PC-3 (cell line): Measurements from ENCODE around the gene KCNK18. TPM values are rescaled to one million over a fixed set of nuclear protein-coding genes. Genes with fewer than 3 reads are reported as not detected.

ENCODE experiments used
- ATAC-seq: fragments of 200-7000 bp; cut with Tn5 transposase; 2 replicates; pipeline ENCODE4 v1.9.1; 2020; ENCODE audit warnings: mild to moderate bottlenecking, moderate library complexity
- BruUV-seq: library from RNA; stranded (reverse); fragments of 400-500 nt; replicated peaks from 2 replicates; lab custom pipeline; 2021; lab: Mats Ljungman, UMichigan
- CTCF ChIA-PET: fragments of 300-600 bp; sonication (Branson Sonifier 250); formaldehyde crosslinking; loops from one replicate; lab custom pipeline; 2022; ENCODE audit warnings: antibody characterized with exemption; lab: Charles Lee
- POLR2A ChIA-PET: fragments of 300-600 bp; sonication (Branson Sonifier 250); formaldehyde crosslinking; loops from one replicate; lab custom pipeline; 2022; ENCODE audit warnings: antibody characterized with exemption; ENCODE audit not compliant: unreplicated experiment; lab: Charles Lee
- DNase-seq: peaks from one replicate; pipeline ENCODE4 v3.0.0-alpha.2; 2015
- H2AFZ ChIP-seq: fragments of 300-600 bp; sonication (generic); 2 replicates; pipeline ENCODE4 v1.6.0; 2016; ENCODE audit warnings: antibody characterized with exemption, low read length
- H3F3A ChIP-seq: fragments of 300-600 bp; sonication (generic); one replicate; pipeline ENCODE4 v1.6.0; 2017; ENCODE audit warnings: antibody characterized with exemption, low read length, control low read depth, mild to moderate bottlenecking; ENCODE audit not compliant: unreplicated experiment
- H3K27ac ChIP-seq: fragments of 300-600 bp; sonication (generic); 2 replicates; pipeline ENCODE4 v1.5.1; 2016; ENCODE audit warnings: mild to moderate bottlenecking, low read length
- H3K27me3 ChIP-seq: fragments of 300-600 bp; sonication (generic); 2 replicates; pipeline ENCODE4 v1.6.1; 2016; ENCODE audit warnings: low read length, mixed read lengths
- H3K36me3 ChIP-seq: fragments of 300-600 bp; sonication (generic); 2 replicates; pipeline ENCODE4 v1.6.1; 2016; ENCODE audit warnings: low read depth, mixed run types, low read length, mixed read lengths
- H3K4me1 ChIP-seq: fragments of 300-600 bp; sonication (generic); 2 replicates; pipeline ENCODE4 v1.5.1; 2016; ENCODE audit warnings: low read length; ENCODE audit not compliant: insufficient read depth
- H3K4me2 ChIP-seq: fragments of 300-600 bp; sonication (generic); 2 replicates; pipeline ENCODE4 v1.6.0; 2016; ENCODE audit warnings: low read length
- H3K4me3 ChIP-seq: fragments of 300-600 bp; sonication (generic); 2 replicates; pipeline ENCODE4 v1.5.1; 2016; ENCODE audit warnings: mild to moderate bottlenecking, low read length, mixed read lengths
- H3K79me2 ChIP-seq: fragments of 300-600 bp; sonication (generic); 2 replicates; pipeline ENCODE4 v1.6.1; 2017; ENCODE audit warnings: low read length, mixed read lengths
- H3K9ac ChIP-seq: fragments of 300-600 bp; sonication (generic); 2 replicates; pipeline ENCODE4 v1.6.0; 2016; ENCODE audit warnings: mild to moderate bottlenecking, low read length
- H3K9me2 ChIP-seq: fragments of 300-600 bp; sonication (generic); replicated peaks from 2 replicates; pipeline ENCODE4 v1.6.1; 2016; ENCODE audit warnings: mixed run types, low read length, mixed read lengths
- H3K9me3 ChIP-seq: fragments of 300-600 bp; sonication (generic); 2 replicates; pipeline ENCODE4 v1.6.1; 2016; ENCODE audit warnings: low read length, mixed read lengths
- H4K20me1 ChIP-seq: fragments of 300-600 bp; sonication (generic); 2 replicates; pipeline ENCODE4 v1.6.1; 2016; ENCODE audit warnings: low read length, mixed read lengths
- CTCF ChIP-seq: fragments of 300-600 bp; sonication (generic); conservative IDR thresholded peaks from 2 replicates; pipeline ENCODE4 v1.5.1; 2017; ENCODE audit warnings: antibody characterized with exemption, low read depth, mild to moderate bottlenecking, low read length
- EZH2 ChIP-seq: fragments of 300-600 bp; sonication (generic); IDR thresholded peaks from one replicate; pipeline ENCODE4 v1.6.1; 2017; ENCODE audit warnings: antibody characterized with exemption, mild to moderate bottlenecking, low read length; ENCODE audit not compliant: unreplicated experiment
- EZH2phosphoT487 ChIP-seq: fragments of 300-600 bp; sonication (generic); IDR thresholded peaks from 2 replicates; pipeline ENCODE4 v1.6.1; 2018; ENCODE audit warnings: mild to moderate bottlenecking, antibody characterized with exemption, low read length, borderline replicate concordance
- intact Hi-C: fragments of 100-400 bp; cut with micrococcal nuclease; formaldehyde crosslinking; loops from 2 replicates; pipeline ENCODE4 v1.9.0; 2023
- total RNA-seq: library from RNA; depleted of rRNA; stranded (reverse); fragments of >200 nt; gene quantifications from 2 replicates; pipeline ENCODE4 v1.2.3, GENCODE V29; 2014

KCNK18 gene
- total RNA-seq, 1 experiment from 2014 or later = not detected

GRCh38 chr10:117161386-117162033 lies 35.8 kb upstream of the KCNK18 start:
- intact Hi-C loops = no loop called here
- Histone ChIP-seq H3K9ac (no peak overlapping the region), H3K36me3 (no peaks in the 10 kb centered on the region), H3K4me1 (peaks cover 11% of the 10 kb centered on the region; the same call in 1 of the 2 replicates), H3K9me3 (no peaks in the 10 kb centered on the region), H4K20me1 (no peaks in the 10 kb centered on the region), H3K79me2 (no peaks in the 10 kb centered on the region), H3K27ac (no peak overlapping the region), H3F3A (no peaks in the 10 kb centered on the region), H3K27me3 (peaks cover 89% of the 10 kb centered on the region), H3K4me2 (no peak overlapping the region), H3K4me3 (no peak overlapping the region), H3K9me2 (no peaks in the 10 kb centered on the region), H2AFZ (no peak overlapping the region)
- ChIA-PET POLR2A (no interaction called here), CTCF (no interaction called here)
- TF ChIP-seq EZH2 (no peak), EZH2phosphoT487 (no peak)
- no TSS peak for BruUV-seq
- DNase-seq (no peak), ATAC-seq (no peak)

GRCh38 chr10:117162093-117163060 lies 34.9 kb upstream of the KCNK18 start:
- H3K9me2 ChIP-seq = no peaks in the 10 kb centered on the region
- intact Hi-C loops = no loop called here
- no peaks in the 10 kb centered on the region for H3K36me3 ChIP-seq
- CTCF ChIA-PET = no interaction called here
- H3K27me3 ChIP-seq = peaks cover 87% of the 10 kb centered on the region
- H3K79me2 ChIP-seq = no peaks in the 10 kb centered on the region
- H3F3A ChIP-seq = no peaks in the 10 kb centered on the region
- H3K27ac ChIP-seq = no peak overlapping the region
- H3K9ac ChIP-seq = no peak overlapping the region
- ATAC-seq (no peak), DNase-seq (no peak)
- no TSS peak for BruUV-seq
- H4K20me1 ChIP-seq = no peaks in the 10 kb centered on the region
- POLR2A ChIA-PET = no interaction called here
- H3K9me3 ChIP-seq = no peaks in the 10 kb centered on the region
- TF ChIP-seq EZH2phosphoT487 (no peak), CTCF (no peak), EZH2 (no peak)
- no peak overlapping the region for H2AFZ ChIP-seq
- H3K4me2 ChIP-seq = no peak overlapping the region
- peaks cover 11% of the 10 kb centered on the region; the same call in 1 of the 2 replicates for H3K4me1 ChIP-seq
- H3K4me3 ChIP-seq = no peak overlapping the region

GRCh38 chr10:117163061-117163953 lies 34.0 kb upstream of the KCNK18 start:
- Histone ChIP-seq H3K4me1 (peaks cover 11% of the 10 kb centered on the region; the same call in 1 of the 2 replicates), H2AFZ (no peak overlapping the region), H3K9ac (no peak overlapping the region), H3K27me3 (peaks cover 78% of the 10 kb centered on the region), H3K4me3 (no peak overlapping the region), H3K27ac (no peak overlapping the region), H3K4me2 (no peak overlapping the region), H3K79me2 (no peaks in the 10 kb centered on the region), H3K36me3 (no peaks in the 10 kb centered on the region), H3F3A (no peaks in the 10 kb centered on the region), H4K20me1 (no peaks in the 10 kb centered on the region), H3K9me2 (no peaks in the 10 kb centered on the region), H3K9me3 (no peaks in the 10 kb centered on the region)
- TF ChIP-seq EZH2 (no peak), CTCF (no peak), EZH2phosphoT487 (no peak)
- ATAC-seq (no peak), DNase-seq (no peak)
- intact Hi-C loops = no loop called here
- BruUV-seq = no TSS peak
- ChIA-PET POLR2A (no interaction called here), CTCF (no interaction called here)
